Heart right ventricle (tissue), 16 donors: ENCODE data around the gene SPRR1B. TPM values are rescaled to one million over a fixed set of nuclear protein-coding genes. Genes with fewer than 3 reads are reported as not detected.

Experiments used
- ATAC-seq, 8 donors: fragments of 200-7000 bp; cut with Tn5 transposase; one replicate each; pipeline ENCODE4 v1.9.1; 2020; ENCODE audit warnings: mild to moderate bottlenecking in 8 of 8, moderate library complexity in 8 of 8, moderate number of reproducible peaks in 1 of 8
- DNase-seq, 2 donors: peaks; one replicate each; pipeline ENCODE4 v3.0.0-alpha.2; 2020
- H3K27ac ChIP-seq, 10 donors: fragments of 200-600 bp; sonication (generic) in 2 of 10; one replicate each; pipeline versions ENCODE4 v1.5.0 to v1.8.0; 2020 to 2022; ENCODE audit warnings: mild to moderate bottlenecking in 3 of 10
- H3K27me3 ChIP-seq, 7 donors: fragments of 200-600 bp; one replicate each; pipeline ENCODE4 v1.8.0; 2021 to 2022; ENCODE audit warnings: mild to moderate bottlenecking in 2 of 7
- H3K36me3 ChIP-seq, 9 donors: fragments of 200-600 bp; sonication (generic) in 1 of 9; one replicate each; pipeline versions ENCODE4 v1.5.0 to v1.8.0; 2020 to 2022; ENCODE audit warnings: mild to moderate bottlenecking in 2 of 9
- H3K4me1 ChIP-seq, 9 donors: fragments of 200-600 bp; sonication (generic) in 1 of 9; one replicate each; pipeline versions ENCODE4 v1.5.0 to v1.8.0; 2020 to 2022; ENCODE audit warnings: mild to moderate bottlenecking in 4 of 9
- H3K4me3 ChIP-seq, 10 donors: fragments of 200-600 bp; sonication (generic) in 2 of 10; one replicate each; pipeline versions ENCODE4 v1.5.0 to v1.8.0; 2020 to 2022; ENCODE audit warnings: mild to moderate bottlenecking in 7 of 10, moderate library complexity in 2 of 10
- H3K9me3 ChIP-seq, 11 donors: fragments of 200-600 bp in 10 of 11; sonication (generic) in 2 of 11; one replicate each; pipeline versions ENCODE4 v1.5.0 to v1.8.0; 2013 to 2022; ENCODE audit warnings: mild to moderate bottlenecking in 2 of 11, control low read depth in 1 of 11, moderate library complexity in 1 of 11
- WGBS, 2 donors: extraction: QIAGEN DNeasy Blood & Tissue Kit; methylation state at CpG; one replicate each; pipeline ENCODE4 v1.1.7; 2013; ENCODE audit warnings: inconsistent platforms in 1 of 2; 5-methylcytosine and 5-hydroxymethylcytosine counted together
- intact Hi-C, 10 donors: fragments of 100-400 bp; cut with DNase I; formaldehyde crosslinking; loops; one replicate each; pipeline versions ENCODE4 v1.11.1 to v1.14.2; 2022
- polyA plus RNA-seq, 2 donors: library from polyadenylated mRNA; stranded (reverse); fragments of 200-250 nt; gene quantifications; one replicate each; pipeline ENCODE4 v1.2.3, GENCODE V29; 2013
- total RNA-seq, 10 donors: library from RNA; stranded (reverse); fragmentation: NEBNext Ultra II Directional in 3 of 10; extraction: Animal tissue kit (Norgen Biotek cat#: 25700) in 3 of 10; gene quantifications; one replicate each; pipeline versions ENCODE4 v1.2.1 to v1.2.4, GENCODE V29; 2021 to 2023
- TF ChIP-seq, protein P1 (sequence below), 9 donors: fragments of 200-600 bp; sonication (generic) in 2 of 9; IDR thresholded peaks; one replicate each; pipeline versions ENCODE4 v1.5.0 to v1.8.0; 2021 to 2022; ENCODE audit warnings: antibody characterized with exemption in 9 of 9, mild to moderate bottlenecking in 5 of 9, moderate library complexity in 1 of 9
- donor health status: Arrhythmogenic right ventricular cardiomyopathy.
- donor health status: ischemic (EF 13 %, LVEDD 7.1; RV severe dilation, severe dysfunction).
- donor health status: healthy with polysubstance abuse.
- donor health status: DM: no; HTN: yes; CAD: no.
- donor health status: DM: no; HTN: no; CAD: no.
- donor health status: ischemic (EF 25% LVEDD 6.9; RV normal size, moderate dysfunction).
- donor health status: ischemic (EF 25% LVEDD 5.7; RV mildly dilated, moderate dysfunction).
- donor health status: healthy.
- donor health status: DM: yes; HTN: yes; CAD: no.
- donor health status: Ischemic cardiomyopathy.
- donor health status: ischemic (EF 35%, LVEDD 5.7; RV mildly dilated, moderate dysfunction).
- donor health status: nonischemic (EF 11% LVEDD 7.7; RV severe dilation, severe dysfunction).
- donor health status: DM: yes; HTN: yes; CAD: no.
- donor health status: PGD.
- donor health status: ischemic (EF 29% LVEDD 5.4; RV normal size, mild dysfunction).
- donor health status: nonischemic (EF 23%, LVEDD 6.1; RV moderate dilation, normal function).

The SPRR1B gene
- total and polyA plus RNA-seq, 12 donors, result 0.30 TPM; not detected in 11

- intact Hi-C loops, result no loop called here
Observed at GRCh38 chr1:153025797-153026196, 5.2 kb upstream of the SPRR1B start.

DNA sequence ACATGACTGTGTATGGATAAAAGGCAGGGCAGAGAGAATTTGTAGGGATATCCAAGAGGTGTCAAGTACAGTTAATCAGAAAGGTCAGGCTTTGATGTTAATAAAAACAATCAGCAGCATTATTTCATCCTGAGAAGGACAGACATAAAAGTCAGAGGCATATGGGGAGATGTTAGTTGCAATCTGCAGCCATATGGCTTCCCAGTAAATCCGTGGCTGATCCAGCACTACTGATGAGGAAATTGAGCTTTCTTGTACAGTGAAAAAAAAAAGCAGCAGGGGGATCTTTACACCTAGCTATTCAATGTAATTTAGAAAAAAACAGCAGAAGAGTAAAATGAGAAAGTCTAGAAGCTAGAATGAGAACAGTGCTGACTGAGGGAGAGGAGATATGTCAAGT, 2.2 kb upstream of the SPRR1B start:
- TF ChIP-seq, protein P1, sequence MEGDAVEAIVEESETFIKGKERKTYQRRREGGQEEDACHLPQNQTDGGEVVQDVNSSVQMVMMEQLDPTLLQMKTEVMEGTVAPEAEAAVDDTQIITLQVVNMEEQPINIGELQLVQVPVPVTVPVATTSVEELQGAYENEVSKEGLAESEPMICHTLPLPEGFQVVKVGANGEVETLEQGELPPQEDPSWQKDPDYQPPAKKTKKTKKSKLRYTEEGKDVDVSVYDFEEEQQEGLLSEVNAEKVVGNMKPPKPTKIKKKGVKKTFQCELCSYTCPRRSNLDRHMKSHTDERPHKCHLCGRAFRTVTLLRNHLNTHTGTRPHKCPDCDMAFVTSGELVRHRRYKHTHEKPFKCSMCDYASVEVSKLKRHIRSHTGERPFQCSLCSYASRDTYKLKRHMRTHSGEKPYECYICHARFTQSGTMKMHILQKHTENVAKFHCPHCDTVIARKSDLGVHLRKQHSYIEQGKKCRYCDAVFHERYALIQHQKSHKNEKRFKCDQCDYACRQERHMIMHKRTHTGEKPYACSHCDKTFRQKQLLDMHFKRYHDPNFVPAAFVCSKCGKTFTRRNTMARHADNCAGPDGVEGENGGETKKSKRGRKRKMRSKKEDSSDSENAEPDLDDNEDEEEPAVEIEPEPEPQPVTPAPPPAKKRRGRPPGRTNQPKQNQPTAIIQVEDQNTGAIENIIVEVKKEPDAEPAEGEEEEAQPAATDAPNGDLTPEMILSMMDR (IDR thresholded peaks at IDR 0.05), result no peak
- Histone ChIP-seq H3K27me3 (peaks cover 0 to 6% (median 0%) of the 10 kb centered on the region in 7 donors), H3K36me3 (no peaks in the 10 kb centered on the region), H3K4me3 (no peak overlapping the region), H3K27ac (no peak overlapping the region), H3K9me3 (peaks cover 0 to 4% (median 0%) of the 10 kb centered on the region in 11 donors), H3K4me1 (no peaks in the 10 kb centered on the region)
- intact Hi-C loops, result no loop called here
- WGBS, 2 donors, result 57 to 68% methylated on average over 1 of the region's 1 CpG
- no peak for DNase-seq
- ATAC-seq, result no peak

More at GRCh38 chr1:153025797-153026196, 5.2 kb upstream of the SPRR1B start:
- no peak for ATAC-seq
- H3K9me3 ChIP-seq, result peaks cover 0 to 4% (median 0%) of the 10 kb centered on the region in 11 donors
- TF ChIP-seq, protein P1 (IDR thresholded peaks at IDR 0.05), result no peak
- H3K36me3 ChIP-seq, result no peaks in the 10 kb centered on the region
- 77 to 79% methylated on average over 1 of the region's 1 CpG for WGBS, 2 donors
- H3K4me3 ChIP-seq, result no peak overlapping the region
- no peak overlapping the region for H3K27ac ChIP-seq
- H3K4me1 ChIP-seq, result no peaks in the 10 kb centered on the region
- DNase-seq, result no peak
- H3K27me3 ChIP-seq, result peaks cover 0 to 3% (median 0%) of the 10 kb centered on the region in 7 donors

- intact Hi-C loops, result no loop called here
- Histone ChIP-seq H3K27me3 (peaks cover 0 to 6% (median 0%) of the 10 kb centered on the region in 7 donors), H3K27ac (no peak overlapping the region), H3K4me1 (no peaks in the 10 kb centered on the region), H3K9me3 (peaks cover 0 to 4% (median 0%) of the 10 kb centered on the region in 11 donors), H3K4me3 (no peak overlapping the region), H3K36me3 (no peaks in the 10 kb centered on the region)
- ATAC-seq, result no peak
- TF ChIP-seq, protein P1 (IDR thresholded peaks at IDR 0.05), result no peak
- no peak for DNase-seq
Observed at GRCh38 chr1:153032073-153032472, 1.1 kb downstream of the SPRR1B start.

- peaks cover 0 to 4% (median 0%) of the 10 kb centered on the region in 11 donors for H3K9me3 ChIP-seq
- peaks cover 0 to 6% (median 0%) of the 10 kb centered on the region in 7 donors for H3K27me3 ChIP-seq
- DNase-seq (no peak), ATAC-seq (no peak)
- no peak overlapping the region for H3K4me3 ChIP-seq
- no peaks in the 10 kb centered on the region for H3K36me3 ChIP-seq
- TF ChIP-seq, protein P1 (IDR thresholded peaks at IDR 0.05), result no peak
- intact Hi-C loops, result no loop called here
- H3K27ac ChIP-seq, result no peak overlapping the region
- WGBS, 2 donors, result 39 to 45% methylated on average over 3 of the region's 3 CpGs
- H3K4me1 ChIP-seq, result no peaks in the 10 kb centered on the region
Observed at GRCh38 chr1:153032677-153033308, 1.8 kb downstream of the SPRR1B start.
